HFFc6 (cell line): ENCODE data around the gene SAP30BP. TPM values are rescaled to one million over a fixed set of nuclear protein-coding genes. Genes with fewer than 3 reads are reported as not detected.

Experiments
- DNase-seq: peaks from one replicate; pipeline ENCODE4 v3.0.0-alpha.2; 2018
- H3K27ac Mint-ChIP-seq: 2 replicates; pipeline ENCODE4 v1.8.0; 2020; ENCODE audit warnings: mild to moderate bottlenecking, mixed read lengths
- H3K27me3 Mint-ChIP-seq: 2 replicates; pipeline ENCODE4 v1.8.0; 2021; ENCODE audit warnings: mild to moderate bottlenecking, moderate library complexity, mixed read lengths; ENCODE audit not compliant: insufficient read depth
- H3K36me3 Mint-ChIP-seq: 2 replicates; pipeline ENCODE4 v1.8.0; 2021; ENCODE audit warnings: low read depth, mixed read lengths
- H3K4me1 Mint-ChIP-seq: 2 replicates; pipeline ENCODE4 v1.8.0; 2020; ENCODE audit warnings: low read depth, mixed read lengths
- H3K4me3 Mint-ChIP-seq: 2 replicates; pipeline ENCODE4 v1.8.0; 2020; ENCODE audit warnings: mild to moderate bottlenecking, moderate library complexity, mixed read lengths
- H3K9me3 Mint-ChIP-seq: 2 replicates; pipeline ENCODE4 v1.8.0; 2020; ENCODE audit warnings: mild to moderate bottlenecking, mixed read lengths
- CTCF ChIP-seq: fragments of 200-600 bp; sonication (generic); IDR thresholded peaks from 2 replicates; pipeline ENCODE4 v1.5.0; 2021; ENCODE audit warnings: antibody characterized with exemption, mild to moderate bottlenecking
- total RNA-seq, 6 experiments: library from RNA; stranded (reverse); fragmentation: NEBNext Ultra II Directional; extraction: Animal tissue kit (Norgen Biotek cat#: 25700); gene quantifications; 2 replicates in 1 of 6; 3 replicates in 5 of 6; pipeline ENCODE4 v1.2.3, GENCODE V29; 2021

The SAP30BP gene
- total RNA-seq, 6 experiments from 2014 or later: 68.4 to 81.5 (median 71.4) TPM

GRCh38 chr17:75664099-75664549 lies 3.0 kb upstream of the SAP30BP start:
- Mint-ChIP-seq H3K36me3 (peaks cover 18% of the 10 kb centered on the region), H3K9me3 (no peaks in the 10 kb centered on the region), H3K4me1 (peaks cover 16% of the 10 kb centered on the region), H3K27ac (no peak overlapping the region), H3K27me3 (no peaks in the 10 kb centered on the region; the same call in 1 of the 2 replicates), H3K4me3 (no peak overlapping the region)
- no peak for TF ChIP-seq CTCF
- DNase-seq: no peak

- Mint-ChIP-seq H3K36me3 (peaks cover 25% of the 10 kb centered on the region), H3K27me3 (no peaks in the 10 kb centered on the region), H3K4me3 (no peak overlapping the region), H3K4me1 (peaks cover 23% of the 10 kb centered on the region), H3K27ac (no peak overlapping the region; the same call in 1 of the 2 replicates), H3K9me3 (no peaks in the 10 kb centered on the region)
- no peak for DNase-seq
- no peak for TF ChIP-seq CTCF
Measured at GRCh38 chr17:75665981-75666380, 1.2 kb upstream of the SAP30BP start.

DNA sequence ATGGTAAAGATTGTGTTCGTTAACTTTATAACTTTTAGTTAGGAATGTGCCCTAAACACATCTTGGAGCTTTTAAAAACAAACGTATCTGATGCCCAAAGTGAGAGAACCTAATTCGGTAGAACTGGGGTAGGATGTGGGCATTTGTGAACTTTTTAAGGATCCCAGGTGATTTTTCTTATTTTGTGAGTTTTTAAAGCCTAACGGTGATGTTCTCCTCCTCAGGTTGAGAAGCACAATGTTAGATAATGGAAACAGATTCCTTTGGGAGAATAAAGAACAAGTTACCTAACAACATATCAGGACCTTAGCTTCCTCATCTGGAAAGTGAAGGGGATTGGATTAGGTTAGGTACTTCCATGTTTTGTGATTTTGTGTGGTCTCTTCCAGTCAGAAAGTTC lies 687 bp downstream of the SAP30BP start:
- Mint-ChIP-seq H3K27ac (no peak overlapping the region), H3K9me3 (no peaks in the 10 kb centered on the region), H3K4me1 (peaks cover 26% of the 10 kb centered on the region), H3K36me3 (peaks cover 19% of the 10 kb centered on the region), H3K27me3 (no peaks in the 10 kb centered on the region), H3K4me3 (no peak overlapping the region)
- no peak for DNase-seq
- no peak for TF ChIP-seq CTCF

DNA sequence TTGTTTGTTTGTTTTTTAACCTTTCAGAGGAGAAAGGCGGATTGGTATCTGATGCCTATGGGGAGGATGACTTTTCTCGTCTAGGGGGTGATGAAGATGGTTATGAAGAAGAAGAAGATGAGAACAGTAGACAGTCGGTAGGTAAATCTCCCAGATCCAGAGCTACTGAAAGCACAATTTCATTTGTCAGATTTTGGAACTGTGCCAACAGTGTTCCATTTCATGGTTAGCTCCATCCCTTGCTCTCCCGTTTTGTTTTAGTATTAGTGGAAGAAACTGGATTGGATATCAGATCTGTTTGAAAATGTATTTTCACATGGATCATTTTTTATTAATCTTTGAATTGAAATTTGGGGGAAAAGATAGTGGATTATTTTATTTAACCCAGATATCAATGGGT lies 1.4 kb downstream of the SAP30BP start:
- H3K27ac Mint-ChIP-seq: peak overlapping the region; percentile 74
- H3K4me1 Mint-ChIP-seq: peaks cover 33% of the 10 kb centered on the region
- H3K36me3 Mint-ChIP-seq: peaks cover 19% of the 10 kb centered on the region
- DNase-seq: no peak
- no peak overlapping the region for H3K4me3 Mint-ChIP-seq
- H3K9me3 Mint-ChIP-seq: no peaks in the 10 kb centered on the region
- no peak for TF ChIP-seq CTCF
- H3K27me3 Mint-ChIP-seq: no peaks in the 10 kb centered on the region; the same call in 1 of the 2 replicates

DNA sequence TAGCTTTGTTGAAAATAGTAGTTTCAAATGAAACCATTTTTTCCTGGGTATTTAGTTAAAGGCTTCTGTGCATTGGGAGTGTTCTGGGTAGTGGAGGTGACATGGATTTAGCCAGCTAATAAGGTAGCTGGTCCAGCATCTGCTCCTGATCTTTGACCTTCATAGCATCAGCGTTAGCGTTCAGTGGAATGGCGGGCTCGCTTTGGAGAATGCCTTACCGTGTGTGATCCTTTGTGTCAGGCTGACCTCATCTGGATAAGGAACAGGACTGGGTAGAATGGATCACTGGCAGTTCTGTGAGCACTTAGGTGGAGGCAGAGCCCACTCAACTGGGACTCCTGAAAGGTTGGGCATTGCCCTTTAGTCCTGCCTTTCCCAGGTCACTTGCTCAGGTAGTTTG lies 3.7 kb downstream of the SAP30BP start:
- no peak for DNase-seq
- no peaks in the 10 kb centered on the region for H3K9me3 Mint-ChIP-seq
- no peak overlapping the region for H3K4me3 Mint-ChIP-seq
- H3K36me3 Mint-ChIP-seq: peaks cover 15% of the 10 kb centered on the region
- peaks cover 43% of the 10 kb centered on the region for H3K4me1 Mint-ChIP-seq
- no peak for TF ChIP-seq CTCF
- peak overlapping the region; percentile 7; the same call in 1 of the 2 replicates for H3K27ac Mint-ChIP-seq
- no peaks in the 10 kb centered on the region; the same call in 1 of the 2 replicates for H3K27me3 Mint-ChIP-seq

- Mint-ChIP-seq H3K4me3 (no peak overlapping the region), H3K27me3 (no peaks in the 10 kb centered on the region; the same call in 1 of the 2 replicates), H3K36me3 (peaks cover 15% of the 10 kb centered on the region), H3K27ac (no peak overlapping the region; the same call in 1 of the 2 replicates), H3K9me3 (no peaks in the 10 kb centered on the region), H3K4me1 (peaks cover 51% of the 10 kb centered on the region)
- no peak for TF ChIP-seq CTCF
- no peak for DNase-seq
Measured at GRCh38 chr17:75672011-75672410, 4.9 kb downstream of the SAP30BP start.
